Measurements from ENCODE around the gene KCNQ1OT1. TPM values are rescaled to one million over a fixed set of nuclear protein-coding genes. Genes with fewer than 3 reads are reported as not detected.

Gene KCNQ1OT1
- total and polyA plus RNA-seq, 2 of the 4 experiments (the other 2 are of a cell fraction) = 0.14 to 2.0 TPM

- H3K9ac ChIP-seq (ENCODE audit: low read depth, low read length) = no peak overlapping the region
- no peaks in the 10 kb centered on the region; the same call in 1 of the 2 replicates for H3K9me3 ChIP-seq (ENCODE audit: control insufficient read depth, insufficient read depth, low read length)
- intact Hi-C loops (cut with micrococcal nuclease) = no loop called here
- H2BK5ac ChIP-seq (ENCODE audit: low read depth, low read length, poor library complexity, severe bottlenecking) = no peak overlapping the region
- H3K4me2 ChIP-seq (ENCODE audit: low read depth, low read length) = no peak overlapping the region
- in situ Hi-C loops (cut with MboI; ENCODE audit: low sequenced_read_pairs) = no loop called here
- dilution Hi-C loops (cut with HindIII; ENCODE audit: low sequenced_read_pairs, unreplicated experiment) = no loop called here
- ChIA-PET POLR2A (ENCODE audit: unreplicated experiment) (no interaction called here), CTCF (no interaction called here)
- H3K14ac ChIP-seq (replicated peaks; ENCODE audit: low read depth, low read length) = no peak overlapping the region
- ATAC-seq (ENCODE audit: low read depth) (no peak), DNase-seq (no peak)
- H3K23ac ChIP-seq (ENCODE audit: low read depth, low read length) = no peak overlapping the region
- H3K18ac ChIP-seq (ENCODE audit: low read depth, low read length) = no peak overlapping the region
- TF ChIP-seq USF2 (IDR thresholded peaks at IDR 0.05; ENCODE audit: low read depth, low read length) (no peak), BHLHE40 (IDR thresholded peaks at IDR 0.05; ENCODE audit: low read depth, low read length) (no peak), RFX5 (IDR thresholded peaks at IDR 0.05; ENCODE audit: low read depth, low read length) (no peak), RCOR1 (IDR thresholded peaks at IDR 0.05; ENCODE audit: insufficient replicate concordance, low read length) (no peak)
- peaks cover 8% of the 10 kb centered on the region; the same call in 1 of the 2 replicates for H3K9me1 ChIP-seq (ENCODE audit: insufficient read depth, low read length)
- no peak overlapping the region for H3K4me3 ChIP-seq (ENCODE audit: insufficient read depth, low read depth, low read length)
- H2BK20ac ChIP-seq (ENCODE audit: low read depth, low read length) = no peak overlapping the region
- H2AFZ ChIP-seq (replicated peaks; ENCODE audit: low read length, poor library complexity) = no peak overlapping the region
- H3K27ac ChIP-seq (ENCODE audit: insufficient read depth, low read length) = no peak overlapping the region
- H4K8ac ChIP-seq (ENCODE audit: low read depth in 2 of 2, low read length in 2 of 2) = no peak overlapping the region
- H2AK5ac ChIP-seq (ENCODE audit: low read depth, low read length) = no peak overlapping the region
- H2BK15ac ChIP-seq (ENCODE audit: low read depth, low read length) = no peak overlapping the region
- H3K79me1 ChIP-seq (ENCODE audit: low read depth in 1 of 2, low read length in 2 of 2) = peaks cover 17 to 62% of the 10 kb centered on the region in 2 experiments; a peak in 3 of 4 replicates
- WGBS, 2 experiments (ENCODE audit: extremely low coverage in 2 of 2, insufficient read length in 1 of 2) = 79% methylated on average over 3 of the region's 8 CpGs; no CpG with 5 or more reads in 1 of the 2 experiments
- H3K36me3 ChIP-seq (ENCODE audit: control insufficient read depth, insufficient read depth, low read length) = peaks cover 7% of the 10 kb centered on the region
- no TSS peak for BruUV-seq (replicated peaks)
- H3K27me3 ChIP-seq (ENCODE audit: control insufficient read depth, insufficient read depth, low read length) = peaks cover 6% of the 10 kb centered on the region; the same call in 1 of the 2 replicates
- H3K4me1 ChIP-seq (ENCODE audit: control insufficient read depth, insufficient read depth, low read length) = no peaks in the 10 kb centered on the region
- H2AK9ac ChIP-seq (replicated peaks; ENCODE audit: low read depth, low read length, poor library complexity) = no peak overlapping the region
- H4K91ac ChIP-seq (ENCODE audit: insufficient read depth, low read depth, low read length) = no peak overlapping the region
- no peak overlapping the region for H3K56ac ChIP-seq (ENCODE audit: extremely low read depth, insufficient read depth, low read length)
- no peak overlapping the region for H3K4ac ChIP-seq (ENCODE audit: low read depth, low read length)
- H2BK120ac ChIP-seq (ENCODE audit: low read depth, low read length) = no peak overlapping the region
- H4K5ac ChIP-seq (ENCODE audit: low read depth, low read length) = no peak overlapping the region
- peaks cover 76% of the 10 kb centered on the region for H4K20me1 ChIP-seq (ENCODE audit: insufficient read depth, low read length)
Measured at GRCh38 chr11:2669634-2670469, 29.9 kb downstream of the KCNQ1OT1 start.
